ENCODE results near the gene KDM4B. TPM values are rescaled to one million over a fixed set of nuclear protein-coding genes. Genes with fewer than 3 reads are reported as not detected.

KDM4B gene
- total and polyA plus RNA-seq, 2 donors (not counting 1 experiment from before 2014, with no cell fraction given): 6.4 to 14.4 TPM

GRCh38 chr19:5137571-5138124, 168.7 kb downstream of the KDM4B start:
- H3K27me3 ChIP-seq (ENCODE audit: control insufficient read depth, insufficient read depth, low read length): no peaks in the 10 kb centered on the region
- no peaks in the 10 kb centered on the region for H3K4me1 ChIP-seq (ENCODE audit: control insufficient read depth, extremely low read depth, insufficient read depth, low read length)
- TF ChIP-seq CTCF (conservative IDR thresholded peaks at IDR 0.05 in 1 of 2, IDR thresholded peaks at IDR 0.05 in 1 of 2; ENCODE audit: low read depth in 1 of 2, low read length in 2 of 2) (peak in 1 of 2 donors; percentile 23), EZH2 (IDR thresholded peaks at IDR 0.05; ENCODE audit: low read length, missing control alignments) (no peak)
- no peak overlapping the region for H2AFZ ChIP-seq (ENCODE audit: low read length)
- H4K20me1 ChIP-seq (ENCODE audit: control insufficient read depth, extremely low read depth, insufficient read depth, low read length): no peaks in the 10 kb centered on the region
- H3K79me2 ChIP-seq (ENCODE audit: control insufficient read depth, insufficient read depth, low read length): no peaks in the 10 kb centered on the region
- H3K27ac ChIP-seq (ENCODE audit: insufficient read depth, low read length): no peak overlapping the region
- no peak for DNase-seq (ENCODE audit: low read depth in 2 of 2)
- no peak overlapping the region for H3K9ac ChIP-seq (ENCODE audit: insufficient read depth, low read length)
- H3K4me3 ChIP-seq (replicated peaks in 1 of 4; ENCODE audit: control extremely low read depth in 1 of 4, insufficient read depth in 1 of 4, low read depth in 3 of 4, low read length in 4 of 4): no peak overlapping the region
- no peaks in the 10 kb centered on the region for H3K9me3 ChIP-seq (ENCODE audit: control insufficient read depth, insufficient read depth, low read depth, low read length)
- H3K4me2 ChIP-seq (ENCODE audit: extremely low read depth, insufficient read depth, low read length): no peak overlapping the region
- H3K36me3 ChIP-seq (ENCODE audit: control insufficient read depth, insufficient read depth, low read length): peaks cover 17% of the 10 kb centered on the region

GRCh38 chr19:5138606-5139582, 170.0 kb downstream of the KDM4B start:
- Histone ChIP-seq H3K9me3 (ENCODE audit: control insufficient read depth, insufficient read depth, low read depth, low read length) (no peaks in the 10 kb centered on the region), H2AFZ (ENCODE audit: low read length) (no peak overlapping the region), H3K36me3 (ENCODE audit: control insufficient read depth, insufficient read depth, low read length) (peaks cover 19% of the 10 kb centered on the region), H3K4me1 (ENCODE audit: control insufficient read depth, extremely low read depth, insufficient read depth, low read length) (no peaks in the 10 kb centered on the region), H3K4me2 (ENCODE audit: extremely low read depth, insufficient read depth, low read length) (no peak overlapping the region), H4K20me1 (ENCODE audit: control insufficient read depth, extremely low read depth, insufficient read depth, low read length) (no peaks in the 10 kb centered on the region), H3K27ac (ENCODE audit: insufficient read depth, low read length) (no peak overlapping the region), H3K79me2 (ENCODE audit: control insufficient read depth, insufficient read depth, low read length) (no peaks in the 10 kb centered on the region), H3K4me3 (replicated peaks in 1 of 4; ENCODE audit: control extremely low read depth in 1 of 4, insufficient read depth in 1 of 4, low read depth in 3 of 4, low read length in 4 of 4) (no peak overlapping the region), H3K9ac (ENCODE audit: insufficient read depth, low read length) (no peak overlapping the region), H3K27me3 (ENCODE audit: control insufficient read depth, insufficient read depth, low read length) (no peaks in the 10 kb centered on the region)
- peak; percentile 20 to 92 for DNase-seq (ENCODE audit: low read depth in 2 of 2)
- TF ChIP-seq EZH2 (IDR thresholded peaks at IDR 0.05; ENCODE audit: low read length, missing control alignments) (no peak), CTCF (conservative IDR thresholded peaks at IDR 0.05 in 1 of 2, IDR thresholded peaks at IDR 0.05 in 1 of 2; ENCODE audit: low read depth in 1 of 2, low read length in 2 of 2) (no peak)

- H3K9ac ChIP-seq (ENCODE audit: insufficient read depth, low read length): no peak overlapping the region
- H2AFZ ChIP-seq (ENCODE audit: low read length): no peak overlapping the region
- no peaks in the 10 kb centered on the region for H3K9me3 ChIP-seq (ENCODE audit: control insufficient read depth, insufficient read depth, low read depth, low read length)
- DNase-seq (ENCODE audit: low read depth in 2 of 2): no peak
- peaks cover 19% of the 10 kb centered on the region for H3K36me3 ChIP-seq (ENCODE audit: control insufficient read depth, insufficient read depth, low read length)
- H3K27ac ChIP-seq (ENCODE audit: insufficient read depth, low read length): no peak overlapping the region
- H4K20me1 ChIP-seq (ENCODE audit: control insufficient read depth, extremely low read depth, insufficient read depth, low read length): no peaks in the 10 kb centered on the region
- no peak overlapping the region for H3K4me3 ChIP-seq (replicated peaks in 1 of 4; ENCODE audit: control extremely low read depth in 1 of 4, insufficient read depth in 1 of 4, low read depth in 3 of 4, low read length in 4 of 4)
- no peaks in the 10 kb centered on the region for H3K27me3 ChIP-seq (ENCODE audit: control insufficient read depth, insufficient read depth, low read length)
- TF ChIP-seq EZH2 (IDR thresholded peaks at IDR 0.05; ENCODE audit: low read length, missing control alignments) (no peak), CTCF (conservative IDR thresholded peaks at IDR 0.05 in 1 of 2, IDR thresholded peaks at IDR 0.05 in 1 of 2; ENCODE audit: low read depth in 1 of 2, low read length in 2 of 2) (no peak)
- H3K79me2 ChIP-seq (ENCODE audit: control insufficient read depth, insufficient read depth, low read length): no peaks in the 10 kb centered on the region
- H3K4me2 ChIP-seq (ENCODE audit: extremely low read depth, insufficient read depth, low read length): no peak overlapping the region
- no peaks in the 10 kb centered on the region for H3K4me1 ChIP-seq (ENCODE audit: control insufficient read depth, extremely low read depth, insufficient read depth, low read length)
These were observed 170.8 kb downstream of the KDM4B start for GRCh38 chr19:5139583-5140325.
